SK-N-SH treated with all-trans-retinoic acid at 6 μM for 48 hours (cell line): ENCODE measurements around the gene KRT72.

Experiments
- ATAC-seq: fragments of 200-7000 bp; cut with Tn5 transposase; 3 replicates; pipeline ENCODE4 v1.9.1; 2020; ENCODE audit warnings: mild to moderate bottlenecking, moderate library complexity
- ARNTL ChIP-seq: fragments of 450-650 bp; formaldehyde crosslinking; IDR thresholded peaks from 2 replicates; pipeline ENCODE4 v1.5.0; 2020; ENCODE audit warnings: low read depth, mild to moderate bottlenecking, moderate library complexity, borderline replicate concordance
- BACH2 ChIP-seq: fragments of 250-450 bp; sonication (Bioruptor Pico); IDR thresholded peaks from 2 replicates; pipeline ENCODE4 v1.9.0; 2021; ENCODE audit warnings: mild to moderate bottlenecking, borderline replicate concordance
- CREB5 ChIP-seq: fragments of 250-450 bp; sonication (Bioruptor Pico); IDR thresholded peaks from 2 replicates; pipeline ENCODE4 v1.5.1; 2020; ENCODE audit warnings: low read depth, mild to moderate bottlenecking, moderate library complexity
- CSDC2 ChIP-seq: fragments of 250-450 bp; sonication (Bioruptor Pico); IDR thresholded peaks from 2 replicates; pipeline ENCODE4 v1.5.0; 2020; ENCODE audit warnings: mild to moderate bottlenecking, moderate library complexity
- CSRNP3 ChIP-seq: fragments of 250-450 bp; sonication (Bioruptor Pico); IDR thresholded peaks from 2 replicates; pipeline ENCODE4 v1.5.1; 2021; ENCODE audit warnings: mild to moderate bottlenecking, moderate library complexity
- ESRRG ChIP-seq: fragments of 250-450 bp; sonication (Bioruptor Pico); IDR thresholded peaks from 2 replicates; pipeline ENCODE4 v1.6.1; 2021; ENCODE audit warnings: mild to moderate bottlenecking
- GLIS3 ChIP-seq: fragments of 250-450 bp; sonication (Bioruptor Pico); IDR thresholded peaks from 2 replicates; pipeline ENCODE4 v1.5.0; 2020; ENCODE audit warnings: mild to moderate bottlenecking, moderate library complexity
- ISL1 ChIP-seq: fragments of 250-450 bp; sonication (Bioruptor Pico); IDR thresholded peaks from 2 replicates; pipeline ENCODE4 v2.1.2; 2022; ENCODE audit warnings: mild to moderate bottlenecking, moderate library complexity
- OSR1 ChIP-seq: fragments of 250-450 bp; sonication (Bioruptor Pico); IDR thresholded peaks from 2 replicates; pipeline ENCODE4 v1.8.0; 2022; ENCODE audit warnings: moderate library complexity, mild to moderate bottlenecking, inconsistent platforms
- PATZ1 ChIP-seq: fragments of 250-450 bp; sonication (Bioruptor Pico); IDR thresholded peaks from 2 replicates; pipeline ENCODE4 v1.8.0; 2020; ENCODE audit warnings: mild to moderate bottlenecking, moderate library complexity, borderline replicate concordance
- POU6F1 ChIP-seq: fragments of 250-450 bp; sonication (Bioruptor Pico); IDR thresholded peaks from 2 replicates; pipeline ENCODE4 v1.8.0; 2021; ENCODE audit warnings: low read depth, mild to moderate bottlenecking, moderate library complexity, borderline replicate concordance
- PPARA ChIP-seq: fragments of 250-450 bp; sonication (Bioruptor Pico); IDR thresholded peaks from 2 replicates; pipeline ENCODE4 v1.5.0; 2020; ENCODE audit warnings: mild to moderate bottlenecking, borderline replicate concordance
- RARB ChIP-seq: fragments of 250-450 bp; sonication (Bioruptor Pico); IDR thresholded peaks from 2 replicates; pipeline ENCODE4 v1.8.0; 2021; ENCODE audit warnings: mild to moderate bottlenecking, moderate library complexity
- SNAI2 ChIP-seq: fragments of 250-450 bp; sonication (Bioruptor Pico); IDR thresholded peaks from 2 replicates; pipeline ENCODE4 v1.5.0; 2020; ENCODE audit warnings: mild to moderate bottlenecking, moderate library complexity
- TCF4 ChIP-seq: fragments of 250-450 bp; sonication (Bioruptor Pico); IDR thresholded peaks from 2 replicates; pipeline ENCODE4 v1.8.0; 2021; ENCODE audit warnings: mild to moderate bottlenecking, moderate library complexity, borderline replicate concordance
- TOX ChIP-seq: fragments of 250-450 bp; sonication (Bioruptor Pico); IDR thresholded peaks from 2 replicates; pipeline ENCODE4 v1.8.0; 2021; ENCODE audit warnings: mild to moderate bottlenecking, moderate library complexity, borderline replicate concordance
- TSHZ2 ChIP-seq: fragments of 250-450 bp; sonication (Bioruptor Pico); IDR thresholded peaks from 2 replicates; pipeline ENCODE4 v1.5.0; 2020; ENCODE audit warnings: mild to moderate bottlenecking, moderate library complexity
- ZC3H10 ChIP-seq: fragments of 250-450 bp; sonication (Bioruptor Pico); IDR thresholded peaks from 2 replicates; pipeline ENCODE4 v1.5.1; 2021; ENCODE audit warnings: mild to moderate bottlenecking, moderate library complexity
- ZFP3 ChIP-seq: fragments of 250-450 bp; sonication (Bioruptor Pico); IDR thresholded peaks from 2 replicates; pipeline ENCODE4 v1.5.0; 2020; ENCODE audit warnings: mild to moderate bottlenecking, moderate library complexity
- ZFP30 ChIP-seq: fragments of 450-650 bp; formaldehyde crosslinking; IDR thresholded peaks from 2 replicates; pipeline ENCODE4 v1.5.0; 2022; ENCODE audit warnings: mild to moderate bottlenecking, moderate library complexity
- ZNF565 ChIP-seq: fragments of 450-650 bp; formaldehyde crosslinking; conservative IDR thresholded peaks from 2 replicates; pipeline ENCODE4 v1.5.0; 2020; ENCODE audit warnings: low read depth, mild to moderate bottlenecking, moderate library complexity
- ZNF8 ChIP-seq: fragments of 450-650 bp; formaldehyde crosslinking; IDR thresholded peaks from 2 replicates; pipeline ENCODE4 v1.5.0; 2020; ENCODE audit warnings: mild to moderate bottlenecking, moderate library complexity

Gene KRT72

GRCh38 chr12:52542785-52543318 lies 58.4 kb downstream of the KRT72 start (continued):
- TF ChIP-seq POU6F1 (CRISPR knock-in tag), result no peak
- TF ChIP-seq PPARA (CRISPR knock-in tag), result no peak
- TF ChIP-seq SNAI2 (CRISPR knock-in tag), result no peak
- no peak for TF ChIP-seq PATZ1
- TF ChIP-seq TOX (CRISPR knock-in tag), result no peak
- no peak for TF ChIP-seq ZNF565

GRCh38 chr12:52542157-52542556 lies 59.1 kb downstream of the KRT72 start:
- TF ChIP-seq ZFP30 (CRISPR knock-in tag) (no peak), ZFP3 (CRISPR knock-in tag) (no peak), GLIS3 (CRISPR knock-in tag) (no peak), TCF4 (CRISPR knock-in tag) (no peak), TOX (CRISPR knock-in tag) (no peak), RARB (CRISPR knock-in tag) (no peak), BACH2 (CRISPR knock-in tag) (no peak), OSR1 (no peak)
- ATAC-seq, result no peak

- no peak for ATAC-seq
- TF ChIP-seq CREB5 (CRISPR knock-in tag) (no peak), CSRNP3 (CRISPR knock-in tag) (no peak), ZFP3 (CRISPR knock-in tag) (no peak), SNAI2 (CRISPR knock-in tag) (no peak), TOX (CRISPR knock-in tag) (no peak), CSDC2 (CRISPR knock-in tag) (no peak), ISL1 (CRISPR knock-in tag) (no peak), TCF4 (CRISPR knock-in tag) (no peak), ZC3H10 (no peak), ESRRG (CRISPR knock-in tag) (no peak), PPARA (CRISPR knock-in tag) (no peak), ZNF8 (CRISPR knock-in tag) (no peak), PATZ1 (no peak), POU6F1 (CRISPR knock-in tag) (no peak), ARNTL (CRISPR knock-in tag) (no peak), BACH2 (CRISPR knock-in tag) (no peak), OSR1 (no peak), ZNF565 (no peak), TSHZ2 (CRISPR knock-in tag) (no peak)
Observed at GRCh38 chr12:52541709-52542108, 59.6 kb downstream of the KRT72 start.
